ENCODE data around the gene SASH1.

The SASH1 gene

GRCh38 chr6:148317739-148318138, 24.9 kb upstream of the SASH1 start:
- no peaks in the 10 kb centered on the region for H3K9me2 ChIP-seq (replicated peaks; ENCODE audit: insufficient read depth, low read length)
- no peak overlapping the region for H3K4me2 ChIP-seq (ENCODE audit: low read depth, low read length)
- H3K9me3 ChIP-seq (replicated peaks; ENCODE audit: insufficient read depth, low read length) = no peaks in the 10 kb centered on the region
- H4K20me1 ChIP-seq (ENCODE audit: insufficient read depth, low read length) = no peaks in the 10 kb centered on the region
- H3K79me2 ChIP-seq (ENCODE audit: low read length) = no peaks in the 10 kb centered on the region
- no peaks in the 10 kb centered on the region for H3F3A ChIP-seq (ENCODE audit: insufficient read depth, low read length)
- H3K4me1 ChIP-seq (ENCODE audit: low read length) = no peaks in the 10 kb centered on the region
- H2AFZ ChIP-seq (ENCODE audit: low read length) = no peak overlapping the region
- DNase-seq = no peak
- H3K27ac ChIP-seq (ENCODE audit: low read length) = no peak overlapping the region
- no peak overlapping the region for H3K4me3 ChIP-seq (ENCODE audit: low read length)
- TF ChIP-seq EZH2phosphoT487 (IDR thresholded peaks at IDR 0.05; ENCODE audit: low read length) = no peak
- TF ChIP-seq CTCF (IDR thresholded peaks at IDR 0.05; ENCODE audit: low read length) = no peak
- no peak for TF ChIP-seq EZH2 (optimal IDR thresholded peaks at IDR 0.05; ENCODE audit: low read depth, low read length)
- H3K9ac ChIP-seq (ENCODE audit: low read length) = no peak overlapping the region
- no peaks in the 10 kb centered on the region for H3K36me3 ChIP-seq (replicated peaks; ENCODE audit: insufficient read depth, low read length)
- H3K27me3 ChIP-seq (replicated peaks; ENCODE audit: insufficient read depth, low read length) = no peaks in the 10 kb centered on the region

DNA sequence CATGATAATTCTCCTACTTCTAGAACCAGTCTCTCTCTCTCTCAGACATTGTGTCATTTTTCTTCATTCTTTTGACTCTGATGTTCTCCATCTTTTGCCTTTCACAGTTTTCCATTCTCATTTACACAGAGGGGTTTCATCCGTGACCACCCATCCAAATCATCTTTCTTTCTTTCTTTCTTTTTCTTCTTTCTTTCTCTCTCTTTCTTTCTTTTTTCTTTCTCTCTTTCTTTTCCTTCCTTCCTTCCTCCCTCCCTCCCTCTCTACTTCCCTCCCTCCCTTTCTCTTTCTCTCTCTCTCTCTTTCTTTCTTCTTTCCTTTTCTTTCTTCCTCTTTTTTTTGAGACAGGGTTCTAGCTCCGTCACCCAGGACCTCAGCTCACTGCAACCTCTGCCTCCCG, 19.9 kb upstream of the SASH1 start:
- H3K4me2 ChIP-seq (ENCODE audit: low read depth, low read length) = no peak overlapping the region
- no peak overlapping the region for H3K27ac ChIP-seq (ENCODE audit: low read length)
- no peaks in the 10 kb centered on the region for H3F3A ChIP-seq (ENCODE audit: insufficient read depth, low read length)
- H3K27me3 ChIP-seq (replicated peaks; ENCODE audit: insufficient read depth, low read length) = no peaks in the 10 kb centered on the region
- H3K36me3 ChIP-seq (replicated peaks; ENCODE audit: insufficient read depth, low read length) = no peaks in the 10 kb centered on the region
- H3K9ac ChIP-seq (ENCODE audit: low read length) = no peak overlapping the region
- no peaks in the 10 kb centered on the region for H3K9me3 ChIP-seq (replicated peaks; ENCODE audit: insufficient read depth, low read length)
- no peaks in the 10 kb centered on the region for H3K79me2 ChIP-seq (ENCODE audit: low read length)
- no peak overlapping the region for H2AFZ ChIP-seq (ENCODE audit: low read length)
- no peak for TF ChIP-seq CTCF (IDR thresholded peaks at IDR 0.05; ENCODE audit: low read length)
- no peak for TF ChIP-seq EZH2phosphoT487 (IDR thresholded peaks at IDR 0.05; ENCODE audit: low read length)
- no peak for TF ChIP-seq EZH2 (optimal IDR thresholded peaks at IDR 0.05; ENCODE audit: low read depth, low read length)
- H3K9me2 ChIP-seq (replicated peaks; ENCODE audit: insufficient read depth, low read length) = no peaks in the 10 kb centered on the region
- no peak for DNase-seq
- H3K4me3 ChIP-seq (ENCODE audit: low read length) = no peak overlapping the region
- H3K4me1 ChIP-seq (ENCODE audit: low read length) = no peaks in the 10 kb centered on the region
- H4K20me1 ChIP-seq (ENCODE audit: insufficient read depth, low read length) = no peaks in the 10 kb centered on the region

DNA sequence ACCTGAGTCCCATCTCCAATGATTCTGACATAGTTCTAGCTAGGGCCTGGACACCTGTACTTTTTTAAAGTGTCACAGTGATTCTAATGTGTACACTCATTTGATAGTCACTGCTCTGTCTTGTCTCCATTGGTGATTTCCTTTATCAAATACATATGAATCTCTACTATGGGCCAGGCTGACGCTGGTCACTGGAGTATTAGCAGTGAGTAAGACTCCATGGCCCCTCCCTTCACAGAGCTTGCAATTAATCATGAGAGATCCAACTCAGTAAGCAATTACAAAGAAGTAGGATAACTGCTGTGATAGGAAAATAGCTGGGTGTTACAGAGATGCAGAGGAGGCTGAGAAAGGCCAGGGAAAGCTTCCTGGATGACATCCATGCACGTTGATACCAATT, 19.3 kb upstream of the SASH1 start:
- H3K79me2 ChIP-seq (ENCODE audit: low read length) = no peaks in the 10 kb centered on the region

More for the DNA sequence above, 19.3 kb upstream of the SASH1 start:
- H3K9ac ChIP-seq (ENCODE audit: low read length) = no peak overlapping the region
- no peak overlapping the region for H3K4me2 ChIP-seq (ENCODE audit: low read depth, low read length)
- H3K4me1 ChIP-seq (ENCODE audit: low read length) = no peaks in the 10 kb centered on the region
- no peak for DNase-seq
- H3K9me3 ChIP-seq (replicated peaks; ENCODE audit: insufficient read depth, low read length) = no peaks in the 10 kb centered on the region
- no peaks in the 10 kb centered on the region for H3F3A ChIP-seq (ENCODE audit: insufficient read depth, low read length)
- H4K20me1 ChIP-seq (ENCODE audit: insufficient read depth, low read length) = no peaks in the 10 kb centered on the region
- H3K36me3 ChIP-seq (replicated peaks; ENCODE audit: insufficient read depth, low read length) = no peaks in the 10 kb centered on the region
- no peak for TF ChIP-seq EZH2phosphoT487 (IDR thresholded peaks at IDR 0.05; ENCODE audit: low read length)
- TF ChIP-seq CTCF (IDR thresholded peaks at IDR 0.05; ENCODE audit: low read length) = no peak
- no peak for TF ChIP-seq EZH2 (optimal IDR thresholded peaks at IDR 0.05; ENCODE audit: low read depth, low read length)
- H3K27me3 ChIP-seq (replicated peaks; ENCODE audit: insufficient read depth, low read length) = no peaks in the 10 kb centered on the region
- no peak overlapping the region for H2AFZ ChIP-seq (ENCODE audit: low read length)
- no peak overlapping the region for H3K4me3 ChIP-seq (ENCODE audit: low read length)
- H3K9me2 ChIP-seq (replicated peaks; ENCODE audit: insufficient read depth, low read length) = no peaks in the 10 kb centered on the region
- H3K27ac ChIP-seq (ENCODE audit: low read length) = no peak overlapping the region
